DOHH2 (cell line): Measurements from ENCODE around the gene OR7G1.

Experiments
- H3F3A ChIP-seq: fragments of 200-600 bp; sonication (generic), shearing (Covaris generic); 2 replicates; pipeline ENCODE4 v1.6.0; 2016; ENCODE audit warnings: antibody characterized with exemption, mild to moderate bottlenecking; ENCODE audit not compliant: control insufficient read depth, insufficient read depth
- H3K27ac ChIP-seq: fragments of 200-600 bp; sonication (generic); 2 replicates; pipeline ENCODE4 v1.5.1; 2014; ENCODE audit warnings: low read depth, mild to moderate bottlenecking, low read length, moderate library complexity
- H3K27me3 ChIP-seq: fragments of 200-600 bp; sonication (generic); 2 replicates; pipeline ENCODE4 v1.6.1; 2014; ENCODE audit warnings: mild to moderate bottlenecking, low read length, mixed read lengths; ENCODE audit not compliant: control insufficient read depth
- H3K36me3 ChIP-seq: fragments of 200-600 bp; sonication (generic); 2 replicates; pipeline ENCODE4 v1.6.1; 2014; ENCODE audit warnings: mild to moderate bottlenecking, low read length, moderate library complexity, mixed read lengths; ENCODE audit not compliant: control insufficient read depth
- H3K4me1 ChIP-seq: fragments of 200-600 bp; sonication (generic); 2 replicates; pipeline ENCODE4 v1.6.1; 2014; ENCODE audit warnings: mild to moderate bottlenecking, low read length, mixed read lengths; ENCODE audit not compliant: control insufficient read depth
- H3K4me2 ChIP-seq: fragments of 200-600 bp; sonication (generic); 2 replicates; pipeline ENCODE4 v1.6.0; 2014; ENCODE audit warnings: mild to moderate bottlenecking, low read length, moderate library complexity
- H3K4me3 ChIP-seq: fragments of 200-600 bp; sonication (generic); 2 replicates; pipeline ENCODE4 v1.5.1; 2014; ENCODE audit warnings: mild to moderate bottlenecking, low read length, mixed read lengths
- H3K79me2 ChIP-seq: fragments of 200-600 bp; sonication (generic); 2 replicates; pipeline ENCODE4 v1.6.1; 2014; ENCODE audit warnings: mild to moderate bottlenecking, low read length, mixed read lengths; ENCODE audit not compliant: control insufficient read depth
- H3K9me2 ChIP-seq: fragments of 200-600 bp; sonication (generic); replicated peaks from 2 replicates; pipeline ENCODE4 v1.6.1; 2014; ENCODE audit warnings: mild to moderate bottlenecking, low read length, mixed read lengths; ENCODE audit not compliant: control insufficient read depth
- H3K9me3 ChIP-seq: fragments of 200-600 bp; sonication (generic); 2 replicates; pipeline ENCODE4 v1.6.1; 2014; ENCODE audit warnings: antibody characterized with exemption, low read length, mixed read lengths; ENCODE audit not compliant: control insufficient read depth, insufficient read depth
- H4K20me1 ChIP-seq: fragments of 200-600 bp; sonication (generic); 2 replicates; pipeline ENCODE4 v1.6.0; 2014; ENCODE audit warnings: low read depth, mild to moderate bottlenecking, antibody characterized with exemption, low read length, moderate library complexity; ENCODE audit not compliant: control insufficient read depth, insufficient read depth
- CTCF ChIP-seq: fragments of 200-600 bp; sonication (generic); IDR thresholded peaks from one replicate; pipeline ENCODE4 v1.5.1; 2014; ENCODE audit warnings: antibody characterized with exemption, mild to moderate bottlenecking, low read depth, low read length; ENCODE audit not compliant: poor library complexity, severe bottlenecking
- EZH2phosphoT487 ChIP-seq: fragments of 200-600 bp; sonication (generic); IDR thresholded peaks from 2 replicates; pipeline ENCODE4 v1.6.1; 2017; ENCODE audit warnings: borderline replicate concordance, mild to moderate bottlenecking, antibody characterized with exemption, low read length, moderate library complexity, mixed read lengths

Gene OR7G1

GRCh38 chr19:9128171-9128570 lies 12.6 kb upstream of the OR7G1 start:
- TF ChIP-seq EZH2phosphoT487 (no peak), CTCF (no peak)
- Histone ChIP-seq H3K4me1 (no peaks in the 10 kb centered on the region), H3K27me3 (no peaks in the 10 kb centered on the region), H3K36me3 (no peaks in the 10 kb centered on the region), H3K9me2 (no peaks in the 10 kb centered on the region), H4K20me1 (no peaks in the 10 kb centered on the region), H3K79me2 (no peaks in the 10 kb centered on the region), H3K27ac (no peak overlapping the region), H3F3A (no peaks in the 10 kb centered on the region), H3K4me3 (no peak overlapping the region), H3K4me2 (no peak overlapping the region), H3K9me3 (no peaks in the 10 kb centered on the region)

- Histone ChIP-seq H3K9me3 (no peaks in the 10 kb centered on the region), H3F3A (no peaks in the 10 kb centered on the region), H3K4me1 (no peaks in the 10 kb centered on the region), H3K79me2 (no peaks in the 10 kb centered on the region), H3K27me3 (no peaks in the 10 kb centered on the region), H3K4me2 (no peak within 1 kb of the TSS), H4K20me1 (no peaks in the 10 kb centered on the region), H3K36me3 (no peaks in the 10 kb centered on the region), H3K4me3 (no peak within 1 kb of the TSS), H3K27ac (no peak within 1 kb of the TSS), H3K9me2 (no peaks in the 10 kb centered on the region)
- TF ChIP-seq EZH2phosphoT487 (no peak), CTCF (no peak)
These were observed 11.4 kb upstream of the OR7G1 start, which contains the start of gene OR7G3 for GRCh38 chr19:9126900-9127405. Gene OR7G3 (minus strand): TSS chr19:9126950. CDS start chr19:9126950, 0 bp downstream.

GRCh38 chr19:9116547-9116946 lies 984 bp upstream of the OR7G1 start:
- no peak overlapping the region for H3K4me2 ChIP-seq
- H3K9me3 ChIP-seq = no peaks in the 10 kb centered on the region
- H3K79me2 ChIP-seq = no peaks in the 10 kb centered on the region
- no peaks in the 10 kb centered on the region for H3K27me3 ChIP-seq
- H3F3A ChIP-seq = no peaks in the 10 kb centered on the region
- H3K27ac ChIP-seq = no peak overlapping the region
- TF ChIP-seq CTCF (no peak), EZH2phosphoT487 (no peak)
- H3K36me3 ChIP-seq = no peaks in the 10 kb centered on the region
- no peaks in the 10 kb centered on the region for H4K20me1 ChIP-seq
- H3K4me1 ChIP-seq = no peaks in the 10 kb centered on the region
- no peak overlapping the region for H3K4me3 ChIP-seq
- H3K9me2 ChIP-seq = no peaks in the 10 kb centered on the region
